GM23338 (cell line): ENCODE data around the gene KIF3B. TPM values are rescaled to one million over a fixed set of nuclear protein-coding genes. Genes with fewer than 3 reads are reported as not detected.

ENCODE experiments used
- ATAC-seq: fragments of 200-7000 bp; cut with Tn5 transposase; 3 replicates; pipeline ENCODE4 v1.9.1; 2020
- DNase-seq: peaks from one replicate; pipeline ENCODE4 v3.0.0-alpha.2; 2015; ENCODE audit warnings: low spot score
- H2AFZ ChIP-seq: fragments of 200-600 bp; sonication (generic); 2 replicates; pipeline ENCODE4 v1.8.0; 2016; ENCODE audit warnings: antibody characterized with exemption, mild to moderate bottlenecking, moderate library complexity
- H3F3A ChIP-seq: fragments of 200-600 bp; sonication (generic); replicated peaks from 2 replicates; pipeline ENCODE4 v1.8.0; 2017; ENCODE audit warnings: antibody characterized with exemption, mixed run types, low read depth
- H3K27ac ChIP-seq: fragments of 200-600 bp; sonication (generic); 2 replicates; pipeline ENCODE4 v1.6.1; 2016; ENCODE audit warnings: low read depth
- H3K27me3 ChIP-seq: fragments of 200-600 bp; sonication (generic); 2 replicates; pipeline ENCODE4 v1.8.0; 2016; ENCODE audit warnings: mild to moderate bottlenecking, mixed run types, moderate library complexity; ENCODE audit not compliant: insufficient read depth
- H3K36me3 ChIP-seq: fragments of 200-600 bp; sonication (generic); 2 replicates; pipeline ENCODE4 v1.8.0; 2016; ENCODE audit warnings: mild to moderate bottlenecking; ENCODE audit not compliant: insufficient read depth
- H3K4me1 ChIP-seq: fragments of 200-600 bp; sonication (generic); 2 replicates; pipeline ENCODE4 v1.8.0; 2016; ENCODE audit warnings: mild to moderate bottlenecking, moderate library complexity; ENCODE audit not compliant: insufficient read depth
- H3K4me2 ChIP-seq: fragments of 200-600 bp; sonication (generic); 2 replicates; pipeline ENCODE4 v1.7.1; 2017; ENCODE audit warnings: mixed run types
- H3K4me3 ChIP-seq: fragments of 200-600 bp; sonication (generic); 2 replicates; pipeline ENCODE4 v1.6.1; 2016; ENCODE audit warnings: mixed run types
- H3K79me2 ChIP-seq: fragments of 200-600 bp; sonication (generic); replicated peaks from 2 replicates; pipeline ENCODE4 v1.8.0; 2017; ENCODE audit warnings: mild to moderate bottlenecking; ENCODE audit not compliant: insufficient read depth
- H3K9me2 ChIP-seq: fragments of 200-600 bp; sonication (generic); 2 replicates; pipeline ENCODE4 v1.8.0; 2017; ENCODE audit not compliant: insufficient read depth
- H4K20me1 ChIP-seq: fragments of 200-600 bp; sonication (generic); replicated peaks from 2 replicates; pipeline ENCODE4 v1.8.0; 2017; ENCODE audit warnings: mild to moderate bottlenecking; ENCODE audit not compliant: insufficient read depth
- H3K27ac Mint-ChIP-seq: 2 replicates; pipeline ENCODE4 v1.8.0; 2020; ENCODE audit warnings: inconsistent platforms, mild to moderate bottlenecking, moderate library complexity, mixed read lengths
- H3K27me3 Mint-ChIP-seq: 3 replicates; pipeline ENCODE4 v1.8.0; 2022; ENCODE audit warnings: low read depth, mild to moderate bottlenecking, moderate library complexity, mixed read lengths, inconsistent platforms; ENCODE audit not compliant: insufficient read depth, poor library complexity
- H3K36me3 Mint-ChIP-seq: 3 replicates; pipeline ENCODE4 v1.8.0; 2021; ENCODE audit warnings: low read depth, mild to moderate bottlenecking, inconsistent platforms, moderate library complexity, mixed read lengths
- H3K4me1 Mint-ChIP-seq: 3 replicates; pipeline ENCODE4 v1.8.0; 2020; ENCODE audit warnings: mild to moderate bottlenecking, inconsistent platforms, mixed read lengths
- H3K4me3 Mint-ChIP-seq: 3 replicates; pipeline ENCODE4 v1.8.0; 2021; ENCODE audit warnings: moderate library complexity, mild to moderate bottlenecking, inconsistent platforms, mixed read lengths
- H3K9me3 Mint-ChIP-seq: 3 replicates; pipeline ENCODE4 v1.8.0; 2020; ENCODE audit warnings: moderate library complexity, mild to moderate bottlenecking, inconsistent platforms, mixed read lengths
- CREB1 ChIP-seq: fragments of 250-450 bp; sonication (Bioruptor Pico); IDR thresholded peaks from 2 replicates; pipeline ENCODE4 v1.5.0; 2020; ENCODE audit warnings: low read depth, mild to moderate bottlenecking, moderate library complexity
- EZH2 ChIP-seq: fragments of 200-600 bp; sonication (generic); IDR thresholded peaks from one replicate; pipeline ENCODE4 v1.8.0; 2017; ENCODE audit warnings: antibody characterized with exemption, mild to moderate bottlenecking, low read depth; ENCODE audit not compliant: unreplicated experiment
- EZH2phosphoT487 ChIP-seq: fragments of 200-600 bp; sonication (generic); IDR thresholded peaks from one replicate; pipeline ENCODE4 v1.8.1; 2018; ENCODE audit warnings: antibody characterized with exemption; ENCODE audit not compliant: unreplicated experiment
- JUNB ChIP-seq: IDR thresholded peaks from one replicate; pipeline ENCODE4 v1.6.1; 2016; ENCODE audit warnings: antibody characterized with exemption; ENCODE audit not compliant: unreplicated experiment
- NANOG ChIP-seq: IDR thresholded peaks from 2 replicates; pipeline ENCODE4 v1.6.1; 2016; ENCODE audit warnings: antibody characterized with exemption, borderline replicate concordance
- POLR2AphosphoS5 ChIP-seq: IDR thresholded peaks from 2 replicates; pipeline ENCODE4 v1.6.1; 2016; ENCODE audit warnings: antibody characterized with exemption, low read depth
- STAT1 ChIP-seq: IDR thresholded peaks from one replicate; pipeline ENCODE4 v1.6.1; 2016; ENCODE audit warnings: antibody characterized with exemption; ENCODE audit not compliant: unreplicated experiment
- ZNF114 ChIP-seq: fragments of 250-450 bp; sonication (Bioruptor Pico); IDR thresholded peaks from 2 replicates; pipeline ENCODE4 v1.5.0; 2020; ENCODE audit warnings: mild to moderate bottlenecking, moderate library complexity
- polyA plus RNA-seq: library from polyadenylated mRNA; unstranded; fragments of >200 nt; fragmentation: Nextera tagmentation; extraction: Ambion mirVana; gene quantifications from 2 replicates; pipeline ENCODE4 v1.2.1, GENCODE V29; 2016
- total RNA-seq: library from RNA; depleted of rRNA; stranded (reverse); fragments of >200 nt; shearing (Covaris generic); gene quantifications from 2 replicates; pipeline ENCODE4 v1.2.3, GENCODE V29; 2014
- TF ChIP-seq, protein P1 (sequence below): fragments of 250-450 bp; sonication (Bioruptor Pico); IDR thresholded peaks from 2 replicates; pipeline ENCODE4 v1.5.0; 2020; ENCODE audit warnings: mild to moderate bottlenecking, moderate library complexity
- TF ChIP-seq, protein P2 (sequence below): IDR thresholded peaks from 2 replicates; pipeline ENCODE4 v1.6.1; 2016; ENCODE audit warnings: antibody characterized with exemption
- TF ChIP-seq, protein P3 (sequence below), 2 experiments: fragments of 200-600 bp in 1 of 2; sonication (generic) in 1 of 2; conservative IDR thresholded peaks; 2 replicates each; pipeline versions ENCODE4 v1.5.1 to v1.6.1; 2016 to 2017; ENCODE audit warnings: antibody characterized with exemption in 2 of 2, low read depth in 2 of 2, mild to moderate bottlenecking in 2 of 2, moderate library complexity in 1 of 2

Gene KIF3B
- total and polyA plus RNA-seq, 2 experiments from 2014 or later, result 6.1 to 22.8 TPM

DNA sequence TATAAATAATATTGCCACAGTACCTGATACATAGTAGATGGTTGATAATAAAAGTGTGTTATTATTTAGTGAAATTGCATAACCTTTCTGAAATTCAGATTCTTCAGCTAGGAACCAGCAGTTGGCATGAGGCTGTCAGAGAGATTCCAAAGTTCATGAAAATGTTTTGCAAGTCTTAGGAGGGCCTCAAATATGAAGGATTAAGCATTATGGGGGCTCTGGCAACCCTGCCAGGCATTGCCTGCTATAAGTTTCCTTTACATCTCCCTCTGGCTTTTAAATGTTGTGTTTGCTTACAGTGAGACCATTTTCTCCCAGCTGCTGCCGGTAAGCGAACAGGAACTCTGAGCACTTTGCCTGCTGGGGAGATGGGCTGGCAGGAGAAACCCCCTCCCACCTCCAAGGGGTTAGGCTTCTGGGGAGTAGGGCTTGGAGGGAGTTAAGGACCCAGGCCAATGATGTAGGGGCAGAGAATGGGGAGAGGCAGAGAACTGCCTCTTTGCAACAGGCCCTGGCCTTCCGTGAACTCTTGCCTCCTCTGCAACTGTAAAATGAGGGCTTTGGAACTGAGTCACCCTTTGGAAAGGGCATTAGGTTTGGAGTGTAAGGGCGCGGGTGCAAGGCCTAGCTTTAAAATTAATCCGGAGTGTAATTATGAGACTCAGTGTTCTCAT, 33.2 kb upstream of the KIF3B start:
- Mint-ChIP-seq H3K9me3 (no peaks in the 10 kb centered on the region), H3K27ac (no peak overlapping the region), H3K36me3 (no peaks in the 10 kb centered on the region), H3K27me3 (peaks cover 3% of the 10 kb centered on the region), H3K4me1 (peaks cover 10% of the 10 kb centered on the region), H3K4me3 (no peak overlapping the region)
- Histone ChIP-seq H3K36me3 (no peaks in the 10 kb centered on the region), H3K79me2 (no peaks in the 10 kb centered on the region), H3K4me2 (no peak overlapping the region), H3K27me3 (no peaks in the 10 kb centered on the region), H2AFZ (peak overlapping the region; percentile 19), H3K4me1 (peaks cover 11% of the 10 kb centered on the region; the same call in 1 of the 2 replicates), H4K20me1 (no peaks in the 10 kb centered on the region), H3F3A (0 out of 2 replicates have a peak, but pooled peaks cover 2% of the 10 kb centered on the region), H3K9me2 (no peaks in the 10 kb centered on the region), H3K27ac (no peak overlapping the region), H3K4me3 (no peak overlapping the region)
- ATAC-seq (no peak), DNase-seq (no peak)
- TF ChIP-seq POLR2AphosphoS5 (no peak), NANOG (no peak), CREB1 (CRISPR knock-in tag) (no peak), EZH2 (no peak), STAT1 (no peak)

DNA sequence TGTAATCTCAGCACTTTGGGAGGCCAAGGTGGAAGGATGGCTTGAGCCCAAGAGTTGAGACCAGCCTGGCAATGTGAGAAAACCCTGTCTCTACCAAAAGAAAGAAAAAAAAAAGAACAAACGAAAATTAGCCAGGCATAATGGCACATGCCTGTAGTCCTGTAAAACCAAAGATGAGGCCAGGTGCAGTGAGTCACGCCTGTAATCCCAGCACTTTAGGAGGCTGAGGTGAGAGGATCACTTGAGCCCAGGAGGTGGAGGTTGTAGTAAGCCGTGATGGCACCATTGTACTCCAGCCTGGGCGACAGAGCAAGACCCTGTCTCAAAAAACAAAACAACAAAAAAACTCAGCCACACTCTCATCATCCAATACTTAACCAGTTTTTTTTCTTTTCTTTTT, 32.5 kb upstream of the KIF3B start:
- H3K4me1 ChIP-seq, result peaks cover 6% of the 10 kb centered on the region; the same call in 1 of the 2 replicates
- Mint-ChIP-seq H3K27ac (no peak overlapping the region), H3K9me3 (no peaks in the 10 kb centered on the region), H3K4me3 (no peak overlapping the region), H3K36me3 (no peaks in the 10 kb centered on the region), H3K4me1 (peaks cover 6% of the 10 kb centered on the region), H3K27me3 (peaks cover 1% of the 10 kb centered on the region)
- DNase-seq (no peak), ATAC-seq (no peak)
- no peaks in the 10 kb centered on the region for H3K79me2 ChIP-seq
- H3K4me3 ChIP-seq, result no peak overlapping the region
- H3F3A ChIP-seq, result 0 out of 2 replicates have a peak, but pooled peaks cover 2% of the 10 kb centered on the region
- H3K9me2 ChIP-seq, result no peaks in the 10 kb centered on the region
- no peak overlapping the region for H3K27ac ChIP-seq
- no peaks in the 10 kb centered on the region for H3K36me3 ChIP-seq
- no peaks in the 10 kb centered on the region for H4K20me1 ChIP-seq
- peak overlapping the region; percentile 19; the same call in 1 of the 2 replicates for H2AFZ ChIP-seq
- no peak overlapping the region for H3K4me2 ChIP-seq
- no peaks in the 10 kb centered on the region for H3K27me3 ChIP-seq
- TF ChIP-seq ZNF114, result no peak
- no peak for TF ChIP-seq EZH2phosphoT487
- TF ChIP-seq CREB1 (CRISPR knock-in tag), result no peak
- TF ChIP-seq STAT1, result no peak
- TF ChIP-seq NANOG, result no peak
- TF ChIP-seq, protein P1, sequence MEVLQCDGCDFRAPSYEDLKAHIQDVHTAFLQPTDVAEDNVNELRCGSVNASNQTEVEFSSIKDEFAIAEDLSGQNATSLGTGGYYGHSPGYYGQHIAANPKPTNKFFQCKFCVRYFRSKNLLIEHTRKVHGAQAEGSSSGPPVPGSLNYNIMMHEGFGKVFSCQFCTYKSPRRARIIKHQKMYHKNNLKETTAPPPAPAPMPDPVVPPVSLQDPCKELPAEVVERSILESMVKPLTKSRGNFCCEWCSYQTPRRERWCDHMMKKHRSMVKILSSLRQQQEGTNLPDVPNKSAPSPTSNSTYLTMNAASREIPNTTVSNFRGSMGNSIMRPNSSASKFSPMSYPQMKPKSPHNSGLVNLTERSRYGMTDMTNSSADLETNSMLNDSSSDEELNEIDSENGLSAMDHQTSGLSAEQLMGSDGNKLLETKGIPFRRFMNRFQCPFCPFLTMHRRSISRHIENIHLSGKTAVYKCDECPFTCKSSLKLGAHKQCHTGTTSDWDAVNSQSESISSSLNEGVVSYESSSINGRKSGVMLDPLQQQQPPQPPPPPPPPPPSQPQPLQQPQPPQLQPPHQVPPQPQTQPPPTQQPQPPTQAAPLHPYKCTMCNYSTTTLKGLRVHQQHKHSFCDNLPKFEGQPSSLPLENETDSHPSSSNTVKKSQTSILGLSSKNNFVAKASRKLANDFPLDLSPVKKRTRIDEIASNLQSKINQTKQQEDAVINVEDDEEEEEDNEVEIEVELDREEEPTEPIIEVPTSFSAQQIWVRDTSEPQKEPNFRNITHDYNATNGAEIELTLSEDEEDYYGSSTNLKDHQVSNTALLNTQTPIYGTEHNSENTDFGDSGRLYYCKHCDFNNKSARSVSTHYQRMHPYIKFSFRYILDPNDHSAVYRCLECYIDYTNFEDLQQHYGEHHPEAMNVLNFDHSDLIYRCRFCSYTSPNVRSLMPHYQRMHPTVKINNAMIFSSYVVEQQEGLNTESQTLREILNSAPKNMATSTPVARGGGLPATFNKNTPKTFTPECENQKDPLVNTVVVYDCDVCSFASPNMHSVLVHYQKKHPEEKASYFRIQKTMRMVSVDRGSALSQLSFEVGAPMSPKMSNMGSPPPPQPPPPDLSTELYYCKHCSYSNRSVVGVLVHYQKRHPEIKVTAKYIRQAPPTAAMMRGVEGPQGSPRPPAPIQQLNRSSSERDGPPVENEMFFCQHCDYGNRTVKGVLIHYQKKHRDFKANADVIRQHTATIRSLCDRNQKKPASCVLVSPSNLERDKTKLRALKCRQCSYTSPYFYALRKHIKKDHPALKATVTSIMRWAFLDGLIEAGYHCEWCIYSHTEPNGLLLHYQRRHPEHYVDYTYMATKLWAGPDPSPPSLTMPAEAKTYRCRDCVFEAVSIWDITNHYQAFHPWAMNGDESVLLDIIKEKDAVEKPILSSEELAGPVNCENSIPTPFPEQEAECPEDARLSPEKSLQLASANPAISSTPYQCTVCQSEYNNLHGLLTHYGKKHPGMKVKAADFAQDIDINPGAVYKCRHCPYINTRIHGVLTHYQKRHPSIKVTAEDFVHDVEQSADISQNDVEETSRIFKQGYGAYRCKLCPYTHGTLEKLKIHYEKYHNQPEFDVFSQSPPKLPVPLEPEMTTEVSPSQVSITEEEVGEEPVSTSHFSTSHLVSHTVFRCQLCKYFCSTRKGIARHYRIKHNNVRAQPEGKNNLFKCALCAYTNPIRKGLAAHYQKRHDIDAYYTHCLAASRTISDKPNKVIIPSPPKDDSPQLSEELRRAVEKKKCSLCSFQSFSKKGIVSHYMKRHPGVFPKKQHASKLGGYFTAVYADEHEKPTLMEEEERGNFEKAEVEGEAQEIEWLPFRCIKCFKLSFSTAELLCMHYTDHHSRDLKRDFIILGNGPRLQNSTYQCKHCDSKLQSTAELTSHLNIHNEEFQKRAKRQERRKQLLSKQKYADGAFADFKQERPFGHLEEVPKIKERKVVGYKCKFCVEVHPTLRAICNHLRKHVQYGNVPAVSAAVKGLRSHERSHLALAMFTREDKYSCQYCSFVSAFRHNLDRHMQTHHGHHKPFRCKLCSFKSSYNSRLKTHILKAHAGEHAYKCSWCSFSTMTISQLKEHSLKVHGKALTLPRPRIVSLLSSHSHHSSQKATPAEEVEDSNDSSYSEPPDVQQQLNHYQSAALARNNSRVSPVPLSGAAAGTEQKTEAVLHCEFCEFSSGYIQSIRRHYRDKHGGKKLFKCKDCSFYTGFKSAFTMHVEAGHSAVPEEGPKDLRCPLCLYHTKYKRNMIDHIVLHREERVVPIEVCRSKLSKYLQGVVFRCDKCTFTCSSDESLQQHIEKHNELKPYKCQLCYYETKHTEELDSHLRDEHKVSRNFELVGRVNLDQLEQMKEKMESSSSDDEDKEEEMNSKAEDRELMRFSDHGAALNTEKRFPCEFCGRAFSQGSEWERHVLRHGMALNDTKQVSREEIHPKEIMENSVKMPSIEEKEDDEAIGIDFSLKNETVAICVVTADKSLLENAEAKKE, result no peak
- TF ChIP-seq EZH2, result no peak
- TF ChIP-seq, protein P2, sequence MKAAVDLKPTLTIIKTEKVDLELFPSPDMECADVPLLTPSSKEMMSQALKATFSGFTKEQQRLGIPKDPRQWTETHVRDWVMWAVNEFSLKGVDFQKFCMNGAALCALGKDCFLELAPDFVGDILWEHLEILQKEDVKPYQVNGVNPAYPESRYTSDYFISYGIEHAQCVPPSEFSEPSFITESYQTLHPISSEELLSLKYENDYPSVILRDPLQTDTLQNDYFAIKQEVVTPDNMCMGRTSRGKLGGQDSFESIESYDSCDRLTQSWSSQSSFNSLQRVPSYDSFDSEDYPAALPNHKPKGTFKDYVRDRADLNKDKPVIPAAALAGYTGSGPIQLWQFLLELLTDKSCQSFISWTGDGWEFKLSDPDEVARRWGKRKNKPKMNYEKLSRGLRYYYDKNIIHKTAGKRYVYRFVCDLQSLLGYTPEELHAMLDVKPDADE, result no peak
- TF ChIP-seq JUNB, result no peak
- TF ChIP-seq, protein P3, sequence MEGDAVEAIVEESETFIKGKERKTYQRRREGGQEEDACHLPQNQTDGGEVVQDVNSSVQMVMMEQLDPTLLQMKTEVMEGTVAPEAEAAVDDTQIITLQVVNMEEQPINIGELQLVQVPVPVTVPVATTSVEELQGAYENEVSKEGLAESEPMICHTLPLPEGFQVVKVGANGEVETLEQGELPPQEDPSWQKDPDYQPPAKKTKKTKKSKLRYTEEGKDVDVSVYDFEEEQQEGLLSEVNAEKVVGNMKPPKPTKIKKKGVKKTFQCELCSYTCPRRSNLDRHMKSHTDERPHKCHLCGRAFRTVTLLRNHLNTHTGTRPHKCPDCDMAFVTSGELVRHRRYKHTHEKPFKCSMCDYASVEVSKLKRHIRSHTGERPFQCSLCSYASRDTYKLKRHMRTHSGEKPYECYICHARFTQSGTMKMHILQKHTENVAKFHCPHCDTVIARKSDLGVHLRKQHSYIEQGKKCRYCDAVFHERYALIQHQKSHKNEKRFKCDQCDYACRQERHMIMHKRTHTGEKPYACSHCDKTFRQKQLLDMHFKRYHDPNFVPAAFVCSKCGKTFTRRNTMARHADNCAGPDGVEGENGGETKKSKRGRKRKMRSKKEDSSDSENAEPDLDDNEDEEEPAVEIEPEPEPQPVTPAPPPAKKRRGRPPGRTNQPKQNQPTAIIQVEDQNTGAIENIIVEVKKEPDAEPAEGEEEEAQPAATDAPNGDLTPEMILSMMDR (conservative IDR thresholded peaks at IDR 0.05; ENCODE audit: low read depth in 2 of 2), result no peak
- no peak for TF ChIP-seq POLR2AphosphoS5
